ENCODE measurements around the gene NUBP2. TPM values are rescaled to one million over a fixed set of nuclear protein-coding genes. Genes with fewer than 3 reads are reported as not detected.

NUBP2 gene
- total RNA-seq, 2 donors from 2014 or later = 47.9 to 81.8 TPM

DNA sequence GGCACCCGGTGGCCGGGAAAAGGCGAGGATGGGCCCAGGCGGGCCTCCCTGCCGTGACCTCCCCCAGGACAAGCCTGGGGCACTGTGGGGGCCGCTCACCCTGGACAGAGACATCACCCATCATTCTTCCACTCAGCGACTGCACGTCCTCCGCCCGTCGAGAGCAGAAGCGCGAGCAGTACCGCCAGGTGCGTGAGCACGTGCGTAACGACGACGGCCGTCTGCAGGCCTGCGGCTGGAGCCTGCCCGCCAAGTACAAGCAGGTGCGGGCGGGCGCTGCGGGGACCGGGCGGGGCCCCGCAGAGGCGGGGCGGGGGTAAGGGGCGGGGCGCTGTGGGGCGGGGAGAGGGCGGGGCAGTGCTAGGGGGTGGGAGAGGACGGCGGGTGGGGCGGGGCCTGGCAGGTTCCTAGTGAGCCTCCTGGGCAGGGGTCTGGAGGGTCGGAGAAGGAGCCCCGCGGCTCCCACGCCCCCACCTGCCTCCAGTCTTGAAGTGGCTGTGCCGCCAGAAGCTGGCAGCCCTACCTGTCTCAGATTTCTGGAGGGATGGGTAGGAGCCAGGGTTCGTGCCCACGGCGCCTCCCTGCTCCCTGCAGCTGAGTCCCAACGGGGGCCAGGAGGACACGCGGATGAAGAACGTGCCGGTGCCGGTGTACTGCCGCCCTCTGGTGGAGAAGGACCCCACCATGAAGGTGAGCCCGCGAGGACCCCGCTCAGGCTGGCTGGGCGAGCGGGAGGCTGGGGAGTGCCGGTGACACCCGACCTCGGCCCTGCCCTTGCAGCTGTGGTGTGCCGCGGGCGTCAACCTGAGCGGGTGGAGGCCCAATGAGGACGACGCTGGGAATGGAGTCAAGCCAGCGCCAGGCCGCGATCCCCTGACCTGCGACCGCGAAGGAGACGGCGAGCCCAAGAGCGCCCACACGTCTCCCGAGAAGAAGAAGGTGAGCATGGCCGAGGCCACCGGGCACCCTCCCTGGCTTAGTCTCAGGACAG lies 18.9 kb upstream of the NUBP2 start:
- DNase-seq (ENCODE audit: low spot score) (no peak), ATAC-seq (no peak)
- Mint-ChIP-seq H3K4me3 (no peak overlapping the region), H3K27ac (no peak overlapping the region), H3K4me1 (ENCODE audit: low read depth in 2 of 2) (peaks cover 0 to 7% of the 10 kb centered on the region in 2 donors), H3K36me3 (no peaks in the 10 kb centered on the region), H3K27me3 (no peaks in the 10 kb centered on the region), H3K9me3 (no peaks in the 10 kb centered on the region)

GRCh38 chr16:1764971-1765370 lies 17.8 kb upstream of the NUBP2 start:
- H3K27ac Mint-ChIP-seq = no peak overlapping the region
- no peak for ATAC-seq
- DNase-seq (ENCODE audit: low spot score) = no peak
- H3K4me1 Mint-ChIP-seq (ENCODE audit: low read depth in 2 of 2) = peaks cover under 1 to 7% of the 10 kb centered on the region in 2 donors
- H3K4me3 Mint-ChIP-seq = no peak overlapping the region
- H3K27me3 Mint-ChIP-seq = no peaks in the 10 kb centered on the region
- H3K9me3 Mint-ChIP-seq = no peaks in the 10 kb centered on the region
- no peaks in the 10 kb centered on the region for H3K36me3 Mint-ChIP-seq

- H3K36me3 Mint-ChIP-seq = no peaks in the 10 kb centered on the region
- no peak overlapping the region for H3K4me3 Mint-ChIP-seq
- no peak for ATAC-seq
- H3K27me3 Mint-ChIP-seq = no peaks in the 10 kb centered on the region
- DNase-seq (ENCODE audit: low spot score) = no peak
- H3K4me1 Mint-ChIP-seq (ENCODE audit: low read depth in 2 of 2) = peaks cover 4 to 7% of the 10 kb centered on the region in 2 donors
- H3K27ac Mint-ChIP-seq = no peak overlapping the region
- no peaks in the 10 kb centered on the region for H3K9me3 Mint-ChIP-seq
Measured at GRCh38 chr16:1765826-1766225, 16.9 kb upstream of the NUBP2 start.

GRCh38 chr16:1766231-1766630 lies 16.5 kb upstream of the NUBP2 start:
- DNase-seq (ENCODE audit: low spot score) = no peak
- no peak overlapping the region for H3K4me3 Mint-ChIP-seq
- no peaks in the 10 kb centered on the region for H3K9me3 Mint-ChIP-seq
- no peaks in the 10 kb centered on the region for H3K27me3 Mint-ChIP-seq
- H3K36me3 Mint-ChIP-seq = no peaks in the 10 kb centered on the region
- H3K4me1 Mint-ChIP-seq (ENCODE audit: low read depth in 2 of 2) = peaks cover 4 to 5% of the 10 kb centered on the region in 2 donors
- no peak for ATAC-seq
- no peak overlapping the region for H3K27ac Mint-ChIP-seq

DNA sequence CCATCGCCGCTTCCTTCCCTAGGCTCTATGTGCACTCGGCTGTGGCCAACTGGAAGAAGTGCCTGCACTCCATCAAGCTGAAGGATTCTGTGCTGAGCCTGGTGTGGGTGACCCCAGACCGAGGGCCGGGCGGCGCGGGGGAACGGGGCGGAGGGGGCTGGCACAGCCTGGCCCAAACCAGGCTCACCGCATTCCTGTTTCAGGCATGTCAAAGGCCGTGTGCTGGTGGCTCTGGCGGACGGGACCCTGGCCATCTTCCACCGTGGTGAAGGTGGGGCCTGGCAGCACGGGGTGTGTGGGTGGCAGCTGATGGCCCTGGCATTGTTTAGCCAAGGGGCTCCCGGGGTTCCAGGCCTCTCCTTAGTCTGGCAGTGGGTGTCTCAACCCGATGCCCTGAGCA lies 16.1 kb upstream of the NUBP2 start:
- Mint-ChIP-seq H3K36me3 (no peaks in the 10 kb centered on the region), H3K4me3 (no peak overlapping the region), H3K27ac (no peak overlapping the region), H3K9me3 (no peaks in the 10 kb centered on the region), H3K4me1 (ENCODE audit: low read depth in 2 of 2) (peaks cover 3 to 5% of the 10 kb centered on the region in 2 donors), H3K27me3 (no peaks in the 10 kb centered on the region)
- ATAC-seq (no peak), DNase-seq (ENCODE audit: low spot score) (no peak)

- no peak for DNase-seq (ENCODE audit: low spot score)
- no peak for ATAC-seq
- Mint-ChIP-seq H3K4me3 (no peak overlapping the region), H3K36me3 (peaks cover 5% of the 10 kb centered on the region), H3K4me1 (ENCODE audit: low read depth in 2 of 2) (peaks cover 10 to 11% of the 10 kb centered on the region in 2 donors), H3K27ac (no peak overlapping the region), H3K9me3 (no peaks in the 10 kb centered on the region), H3K27me3 (no peaks in the 10 kb centered on the region)
Measured at GRCh38 chr16:1767116-1767994, 15.4 kb upstream of the NUBP2 start.

DNA sequence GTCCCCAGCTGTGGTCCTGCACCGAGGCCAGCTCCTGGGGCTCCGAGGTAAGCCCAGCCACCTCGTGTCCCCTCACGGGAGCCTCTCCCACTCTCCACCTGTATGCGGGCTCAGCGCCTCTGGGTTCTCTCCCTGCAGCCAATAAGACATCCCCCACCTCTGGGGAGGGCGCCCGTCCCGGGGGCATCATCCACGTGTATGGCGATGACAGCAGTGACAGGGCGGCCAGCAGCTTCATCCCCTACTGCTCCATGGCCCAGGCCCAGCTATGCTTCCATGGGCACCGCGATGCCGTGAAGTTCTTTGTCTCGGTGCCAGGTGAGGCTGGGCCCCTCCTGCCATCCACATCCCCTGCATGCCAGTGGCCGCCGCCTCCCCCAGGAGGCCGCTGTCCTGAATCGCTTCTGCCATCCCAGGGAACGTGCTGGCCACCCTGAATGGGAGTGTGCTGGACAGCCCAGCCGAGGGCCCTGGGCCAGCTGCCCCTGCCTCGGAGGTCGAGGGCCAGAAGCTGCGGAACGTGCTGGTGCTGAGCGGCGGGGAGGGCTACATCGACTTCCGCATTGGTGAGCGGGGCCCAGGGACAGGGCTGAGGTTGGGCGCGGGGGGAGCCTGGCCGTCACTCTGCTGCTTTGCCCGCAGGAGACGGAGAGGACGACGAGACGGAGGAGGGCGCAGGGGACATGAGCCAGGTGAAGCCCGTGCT lies 14.5 kb upstream of the NUBP2 start:
- Mint-ChIP-seq H3K9me3 (no peaks in the 10 kb centered on the region), H3K27ac (no peak overlapping the region), H3K36me3 (peaks cover 6% of the 10 kb centered on the region), H3K27me3 (no peaks in the 10 kb centered on the region), H3K4me3 (no peak overlapping the region), H3K4me1 (ENCODE audit: low read depth in 2 of 2) (peaks cover 11 to 12% of the 10 kb centered on the region in 2 donors)
- no peak for ATAC-seq
- DNase-seq (ENCODE audit: low spot score) = no peak

DNA sequence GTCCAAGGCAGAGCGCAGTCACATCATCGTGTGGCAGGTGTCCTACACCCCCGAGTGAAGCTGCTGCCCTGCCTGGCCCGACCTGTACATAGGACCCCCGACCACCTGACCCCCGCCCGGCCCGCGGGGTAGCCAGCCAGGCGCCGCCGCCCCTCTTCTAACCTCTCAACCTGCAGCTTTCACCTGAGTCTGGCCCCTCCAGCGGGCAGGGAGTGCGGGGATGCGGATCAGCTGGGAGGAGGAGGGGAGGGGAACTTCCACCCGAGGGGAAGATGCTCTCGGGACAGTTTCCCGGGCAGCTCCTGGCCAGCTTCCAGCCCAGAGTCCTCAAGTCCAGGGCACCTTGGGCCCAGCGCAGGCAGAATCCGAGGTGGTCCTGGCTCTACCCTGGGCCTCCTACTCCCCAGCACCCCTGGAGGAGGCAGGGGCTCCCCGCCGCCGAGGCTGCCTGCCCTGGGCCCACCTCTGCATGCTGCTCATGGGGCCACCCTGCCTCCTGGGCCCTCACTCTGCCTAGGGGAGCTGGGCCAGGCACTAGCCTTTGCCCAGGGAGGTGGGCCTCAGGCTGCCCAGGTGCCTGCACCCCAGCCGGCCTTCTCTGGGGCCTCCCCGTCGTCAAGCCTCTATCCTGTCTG lies 13.9 kb upstream of the NUBP2 start:
- Mint-ChIP-seq H3K27me3 (no peaks in the 10 kb centered on the region), H3K4me3 (no peak overlapping the region), H3K36me3 (peaks cover 6% of the 10 kb centered on the region), H3K9me3 (no peaks in the 10 kb centered on the region), H3K4me1 (ENCODE audit: low read depth in 2 of 2) (peaks cover 11 to 12% of the 10 kb centered on the region in 2 donors), H3K27ac (no peak overlapping the region)
- DNase-seq (ENCODE audit: low spot score) = no peak
- no peak for ATAC-seq

- no peak for ATAC-seq
- H3K4me3 Mint-ChIP-seq = peak overlapping the region; percentile 96
- DNase-seq (ENCODE audit: low spot score) = no peak
Measured at GRCh38 chr16:1769402-1770300, 13.1 kb upstream of the NUBP2 start.

DNA sequence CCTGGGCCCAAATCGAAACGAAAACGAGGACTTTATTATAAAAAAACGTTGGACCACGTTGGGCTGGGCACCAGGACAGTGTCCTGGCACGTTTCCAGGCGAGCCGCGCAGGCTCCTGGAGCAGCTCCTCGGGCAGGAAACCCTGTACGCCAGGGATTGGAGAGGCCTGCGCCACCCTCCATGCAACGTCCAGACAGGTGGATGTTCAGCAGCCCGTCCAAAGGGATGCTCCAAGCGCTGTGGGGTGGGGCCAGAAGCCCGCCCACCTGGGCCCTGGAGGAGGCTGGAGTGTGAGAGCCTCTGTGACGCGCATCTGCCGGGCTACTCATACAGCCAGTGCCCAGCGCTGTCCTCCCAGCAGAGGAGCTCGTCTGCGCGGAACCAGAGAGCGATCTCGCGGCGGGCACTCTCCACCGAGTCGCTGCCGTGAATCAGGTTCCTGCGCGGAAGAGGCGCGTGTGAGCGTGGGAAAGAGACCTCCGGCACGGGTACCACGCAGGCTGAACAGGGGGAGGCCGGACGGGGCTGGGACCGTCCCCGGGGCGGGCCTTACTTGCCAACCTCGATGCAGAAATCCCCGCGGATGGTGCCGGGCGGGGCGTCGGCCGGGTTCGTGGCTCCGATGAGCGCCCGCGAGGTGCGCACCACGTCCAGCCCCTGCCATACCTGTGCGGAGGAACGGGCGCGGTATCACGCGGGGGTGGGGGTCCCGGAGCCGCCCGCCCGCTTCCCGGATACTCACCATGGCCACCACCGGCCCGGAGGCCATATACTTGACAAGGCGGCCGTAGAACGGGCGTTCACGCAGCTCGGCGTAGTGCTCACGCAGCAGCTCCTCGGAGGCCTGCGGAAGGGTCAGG lies 12.2 kb upstream of the NUBP2 start:
- ATAC-seq = peak; percentile 41 to 64
- Mint-ChIP-seq H3K36me3 (peaks cover 6% of the 10 kb centered on the region), H3K9me3 (no peaks in the 10 kb centered on the region), H3K27me3 (no peaks in the 10 kb centered on the region), H3K4me3 (peak overlapping the region; percentile 96), H3K4me1 (ENCODE audit: low read depth in 2 of 2) (peaks cover 11 to 12% of the 10 kb centered on the region in 2 donors), H3K27ac (peak overlapping the region in 1 of 2 donors; percentile 50)
- peak; percentile 83 for DNase-seq (ENCODE audit: low spot score)

More at GRCh38 chr16:1769402-1770300, 13.1 kb upstream of the NUBP2 start:
- no peaks in the 10 kb centered on the region for H3K27me3 Mint-ChIP-seq
- peaks cover 11 to 12% of the 10 kb centered on the region in 2 donors for H3K4me1 Mint-ChIP-seq (ENCODE audit: low read depth in 2 of 2)
- H3K27ac Mint-ChIP-seq = peak overlapping the region in 1 of 2 donors; percentile 50
- H3K36me3 Mint-ChIP-seq = peaks cover 6% of the 10 kb centered on the region
- H3K9me3 Mint-ChIP-seq = no peaks in the 10 kb centered on the region

GRCh38 chr16:1771188-1771863 lies 11.4 kb upstream of the NUBP2 start, which contains the start of gene NME3:
Gene NME3 (minus strand): TSS chr16:1771543. CDS start chr16:1771534, 9 bp downstream.
- peak; percentile 86 for DNase-seq (ENCODE audit: low spot score)
- Mint-ChIP-seq H3K36me3 (peaks cover 6% of the 10 kb centered on the region), H3K4me1 (ENCODE audit: low read depth in 2 of 2) (peaks cover 11 to 12% of the 10 kb centered on the region in 2 donors), H3K4me3 (peak within 1 kb of the TSS; percentile 96), H3K27ac (peak within 1 kb of the TSS; percentile 94 to 95), H3K27me3 (no peaks in the 10 kb centered on the region), H3K9me3 (no peaks in the 10 kb centered on the region)
- peak; percentile 70 to 74 for ATAC-seq

Measured in natural killer cell treated with Interleukin-12 subunit alpha and Interleukin-12 subunit beta and Interleukin-15 and Interleukin-18, amount 100 ng/mL, for 72 hours (primary cell).